CD4-positive, CD25-positive, alpha-beta regulatory T cell (primary cell): ENCODE results near the gene ONECUT2. TPM values are rescaled to one million over a fixed set of nuclear protein-coding genes. Genes with fewer than 3 reads are reported as not detected.
A peak's percentile ranks its signal among the peaks of the same experiment; 100 is the strongest.

Source experiments
- ATAC-seq, 2 donors: fragments of 150-1000 bp; cut with Tn5 transposase; one replicate each; pipeline ENCODE4 v1.10.0; 2021; ENCODE audit warnings: low read depth in 2 of 2, moderate number of reproducible peaks in 2 of 2, moderate library complexity in 1 of 2
- DNase-seq, 3 donors: peaks; one replicate each; pipeline versions ENCODE4 v3.0.0 to v3.0.0-alpha.2; 2012 to 2022; ENCODE audit warnings: mixed read lengths in 1 of 3
- H3K27ac ChIP-seq: one replicate; pipeline ENCODE4 v1.7.0; 2013; ENCODE audit warnings: mild to moderate bottlenecking, low read length; ENCODE audit not compliant: insufficient read depth, poor library complexity, severe bottlenecking
- H3K27me3 ChIP-seq: one replicate; pipeline ENCODE4 v1.7.0; 2013; ENCODE audit warnings: low read length; ENCODE audit not compliant: control insufficient read depth, insufficient read depth
- H3K36me3 ChIP-seq: one replicate; pipeline ENCODE4 v1.7.0; 2013; ENCODE audit warnings: mild to moderate bottlenecking, low read length, moderate library complexity; ENCODE audit not compliant: control insufficient read depth, insufficient read depth
- H3K4me1 ChIP-seq: 2 replicates; pipeline ENCODE4 v1.7.0; 2013; ENCODE audit warnings: mild to moderate bottlenecking, low read length; ENCODE audit not compliant: insufficient read depth, control insufficient read depth, poor library complexity, severe bottlenecking
- H3K4me3 ChIP-seq: one replicate; pipeline ENCODE4 v1.7.0; 2013; ENCODE audit warnings: low read depth, mild to moderate bottlenecking, low read length, moderate library complexity
- H3K9me3 ChIP-seq, 2 experiments: 1 replicate in 1 of 2; 2 replicates in 1 of 2; pipeline ENCODE4 v1.7.0; 2013; ENCODE audit warnings: low read length in 2 of 2, mild to moderate bottlenecking in 1 of 2, moderate library complexity in 1 of 2; ENCODE audit not compliant: control insufficient read depth in 2 of 2
- H3K27ac Mint-ChIP-seq, 3 donors: one replicate each; pipeline ENCODE4 v1.8.0; 2020 to 2022; ENCODE audit warnings: mild to moderate bottlenecking in 3 of 3, mixed read lengths in 3 of 3, moderate library complexity in 2 of 3
- H3K27me3 Mint-ChIP-seq: one replicate; pipeline ENCODE4 v1.8.0; 2022; ENCODE audit warnings: mild to moderate bottlenecking, mixed read lengths
- H3K36me3 Mint-ChIP-seq: one replicate; pipeline ENCODE4 v1.8.0; 2020; ENCODE audit warnings: mixed read lengths
- H3K4me1 Mint-ChIP-seq, 4 donors: one replicate each; pipeline ENCODE4 v1.8.0; 2020 to 2022; ENCODE audit warnings: mixed read lengths in 4 of 4, mild to moderate bottlenecking in 1 of 4
- H3K4me3 Mint-ChIP-seq, 4 donors: one replicate each; pipeline ENCODE4 v1.8.0; 2020 to 2022; ENCODE audit warnings: mild to moderate bottlenecking in 4 of 4, mixed read lengths in 4 of 4, moderate library complexity in 3 of 4
- H3K9me3 Mint-ChIP-seq, 7 donors: one replicate each; pipeline ENCODE4 v1.8.0; 2020 to 2022; ENCODE audit warnings: mixed read lengths in 7 of 7, mild to moderate bottlenecking in 3 of 7, moderate library complexity in 2 of 7
- polyA plus RNA-seq, 4 donors: library from polyadenylated mRNA; unstranded; fragments of 300-500 nt; fragmentation: Illumina TruSeq; gene quantifications; one replicate each; pipeline ENCODE4 v1.2.3, GENCODE V29; 2021
- total RNA-seq: library from RNA; stranded (reverse); gene quantifications from one replicate; pipeline ENCODE4 v1.2.3, GENCODE V29; 2022

The ONECUT2 gene
- total and polyA plus RNA-seq, 5 donors from 2014 or later, result not detected

GRCh38 chr18:57427429-57428201 is 7.6 kb upstream of the ONECUT2 start:
- Histone ChIP-seq H3K9me3 (peaks cover 18 to 35% of the 10 kb centered on the region in 2 experiments), H3K27ac (no peak overlapping the region)
- no peak overlapping the region for H3K27ac Mint-ChIP-seq

GRCh38 chr18:57428221-57429150 is 6.7 kb upstream of the ONECUT2 start:
- H3K4me1 ChIP-seq, result peaks cover 15% of the 10 kb centered on the region
- peaks cover 0 to 18% (median 5%) of the 10 kb centered on the region in 7 donors for H3K9me3 Mint-ChIP-seq
- ATAC-seq (no peak), DNase-seq (no peak)
- H3K9me3 ChIP-seq, result peaks cover 17 to 35% of the 10 kb centered on the region in 2 experiments
- H3K27ac ChIP-seq, result no peak overlapping the region
- peak overlapping the region; percentile 26 for H3K4me3 ChIP-seq
- H3K36me3 Mint-ChIP-seq, result no peaks in the 10 kb centered on the region
- peaks cover 86% of the 10 kb centered on the region for H3K27me3 Mint-ChIP-seq
- H3K4me1 Mint-ChIP-seq, result peaks cover 10 to 20% (median 13%) of the 10 kb centered on the region in 4 donors
- peaks cover 56% of the 10 kb centered on the region for H3K27me3 ChIP-seq
- peak overlapping the region in 2 of 4 donors; percentile 39 to 59 for H3K4me3 Mint-ChIP-seq
- peak overlapping the region in 1 of 3 donors; percentile 53 for H3K27ac Mint-ChIP-seq
- no peaks in the 10 kb centered on the region for H3K36me3 ChIP-seq

More at GRCh38 chr18:57427429-57428201, 7.6 kb upstream of the ONECUT2 start:
- DNase-seq (no peak), ATAC-seq (no peak)
- peaks cover 49% of the 10 kb centered on the region for H3K27me3 ChIP-seq
- H3K4me1 ChIP-seq, result peaks cover 15% of the 10 kb centered on the region
- Mint-ChIP-seq H3K4me3 (peak overlapping the region in 1 of 4 donors; percentile 11), H3K9me3 (peaks cover 0 to 16% (median 4%) of the 10 kb centered on the region in 7 donors), H3K27me3 (peaks cover 78% of the 10 kb centered on the region), H3K36me3 (no peaks in the 10 kb centered on the region), H3K4me1 (peaks cover 8 to 16% (median 12%) of the 10 kb centered on the region in 4 donors)
- no peak overlapping the region for H3K4me3 ChIP-seq
- H3K36me3 ChIP-seq, result no peaks in the 10 kb centered on the region

GRCh38 chr18:57429167-57430078 is 5.8 kb upstream of the ONECUT2 start:
- Histone ChIP-seq H3K27ac (no peak overlapping the region), H3K36me3 (no peaks in the 10 kb centered on the region), H3K4me1 (peaks cover 19% of the 10 kb centered on the region), H3K4me3 (peak overlapping the region; percentile 26), H3K27me3 (peaks cover 61% of the 10 kb centered on the region), H3K9me3 (peaks cover 17 to 35% of the 10 kb centered on the region in 2 experiments)
- DNase-seq (no peak), ATAC-seq (no peak)
- H3K4me1 Mint-ChIP-seq, result peaks cover 10 to 28% (median 14%) of the 10 kb centered on the region in 4 donors
- peak overlapping the region; percentile 35 to 59 (median 45) for H3K4me3 Mint-ChIP-seq
- H3K27ac Mint-ChIP-seq, result peak overlapping the region in 2 of 3 donors; percentile 53 to 63
- H3K36me3 Mint-ChIP-seq, result no peaks in the 10 kb centered on the region
- H3K27me3 Mint-ChIP-seq, result peaks cover 86% of the 10 kb centered on the region
- H3K9me3 Mint-ChIP-seq, result peaks cover 0 to 20% (median 5%) of the 10 kb centered on the region in 7 donors

- Mint-ChIP-seq H3K27me3 (peaks cover 85% of the 10 kb centered on the region), H3K9me3 (peaks cover 0 to 20% (median 5%) of the 10 kb centered on the region in 7 donors), H3K4me3 (peak overlapping the region; percentile 35 to 59 (median 45)), H3K36me3 (no peaks in the 10 kb centered on the region), H3K27ac (no peak overlapping the region), H3K4me1 (peaks cover 10 to 35% (median 15%) of the 10 kb centered on the region in 4 donors)
- no peaks in the 10 kb centered on the region for H3K36me3 ChIP-seq
- peak overlapping the region; percentile 26 for H3K4me3 ChIP-seq
- H3K27ac ChIP-seq, result no peak overlapping the region
- peaks cover 55% of the 10 kb centered on the region for H3K27me3 ChIP-seq
- DNase-seq, result no peak
- peaks cover 17 to 35% of the 10 kb centered on the region in 2 experiments for H3K9me3 ChIP-seq
- no peak for ATAC-seq
- peaks cover 26% of the 10 kb centered on the region for H3K4me1 ChIP-seq
Observed at GRCh38 chr18:57430079-57431001, 4.8 kb upstream of the ONECUT2 start.

GRCh38 chr18:57431002-57431382 is 4.2 kb upstream of the ONECUT2 start:
- DNase-seq (no peak), ATAC-seq (no peak)
- Histone ChIP-seq H3K27ac (no peak overlapping the region), H3K4me1 (peaks cover 28% of the 10 kb centered on the region), H3K27me3 (peaks cover 52% of the 10 kb centered on the region), H3K4me3 (no peak overlapping the region), H3K9me3 (peaks cover 17 to 35% of the 10 kb centered on the region in 2 experiments), H3K36me3 (no peaks in the 10 kb centered on the region)
- Mint-ChIP-seq H3K27ac (no peak overlapping the region), H3K27me3 (peaks cover 79% of the 10 kb centered on the region), H3K4me1 (peaks cover 10 to 36% (median 15%) of the 10 kb centered on the region in 4 donors), H3K9me3 (peaks cover 0 to 19% (median 5%) of the 10 kb centered on the region in 7 donors), H3K36me3 (no peaks in the 10 kb centered on the region), H3K4me3 (peak overlapping the region in 2 of 4 donors; percentile 38 to 69)

- H3K4me3 Mint-ChIP-seq, result peak overlapping the region in 2 of 4 donors; percentile 38 to 69
- peaks cover 79% of the 10 kb centered on the region for H3K27me3 Mint-ChIP-seq
- Histone ChIP-seq H3K9me3 (peaks cover 14 to 30% of the 10 kb centered on the region in 2 experiments), H3K36me3 (no peaks in the 10 kb centered on the region), H3K4me3 (no peak overlapping the region), H3K27ac (no peak overlapping the region), H3K4me1 (peaks cover 34% of the 10 kb centered on the region), H3K27me3 (peaks cover 50% of the 10 kb centered on the region)
- ATAC-seq (no peak), DNase-seq (no peak)
- no peak overlapping the region for H3K27ac Mint-ChIP-seq
- peaks cover 0 to 20% (median 5%) of the 10 kb centered on the region in 7 donors for H3K9me3 Mint-ChIP-seq
- no peaks in the 10 kb centered on the region for H3K36me3 Mint-ChIP-seq
- peaks cover 10 to 41% (median 15%) of the 10 kb centered on the region in 4 donors for H3K4me1 Mint-ChIP-seq
Observed at GRCh38 chr18:57431467-57432080, 3.6 kb upstream of the ONECUT2 start.
